HepG2 (cell line): Measurements from ENCODE around the gene SIK3. TPM values are rescaled to one million over a fixed set of nuclear protein-coding genes. Genes with fewer than 3 reads are reported as not detected.
A peak's percentile ranks its signal among the peaks of the same experiment; 100 is the strongest.

ENCODE experiments used
- ELF3 ChIP-seq: IDR thresholded peaks from 2 replicates; pipeline ENCODE4 v1.6.1; 2016; ENCODE audit warnings: missing genetic modification reagents, missing compliant biosample characterization
- FLYWCH1 ChIP-seq: sonication (generic); formaldehyde crosslinking; IDR thresholded peaks from 2 replicates; pipeline ENCODE4 v1.8.1; 2023; ENCODE audit warnings: mild to moderate bottlenecking, missing genetic modification reagents
- MTA1 ChIP-seq: sonication (generic); formaldehyde crosslinking; IDR thresholded peaks from 2 replicates; pipeline ENCODE4 v1.4.0; 2020; ENCODE audit warnings: missing genetic modification reagents, mild to moderate bottlenecking, borderline replicate concordance
- NCOA1 ChIP-seq: sonication (generic); formaldehyde crosslinking; IDR thresholded peaks from 2 replicates; pipeline ENCODE4 v1.9.0; 2021; ENCODE audit warnings: missing genetic modification reagents
- ZFP36L2 ChIP-seq: sonication (generic); formaldehyde crosslinking; IDR thresholded peaks from 2 replicates; pipeline ENCODE4 v1.4.0; 2020; ENCODE audit warnings: missing genetic modification reagents
- ZKSCAN1 ChIP-seq: fragments of 150-350 bp; IDR thresholded peaks from 2 replicates; pipeline ENCODE4 v1.6.1; 2014; ENCODE audit warnings: low read length
- ZNF510 ChIP-seq: sonication (generic); formaldehyde crosslinking; IDR thresholded peaks from 2 replicates; pipeline ENCODE4 v1.4.0; 2020; ENCODE audit warnings: low read depth, mild to moderate bottlenecking, missing genetic modification reagents
- ZNF550 ChIP-seq: sonication (generic); formaldehyde crosslinking; IDR thresholded peaks from 2 replicates; pipeline ENCODE4 v1.4.0; 2020; ENCODE audit warnings: mild to moderate bottlenecking, missing genetic modification reagents, borderline replicate concordance
- ZNF552 ChIP-seq: sonication (generic); formaldehyde crosslinking; IDR thresholded peaks from 2 replicates; pipeline ENCODE4 v1.9.0; 2022; ENCODE audit warnings: missing genetic modification reagents, mild to moderate bottlenecking, borderline replicate concordance
- ZNF572 ChIP-seq: sonication (generic); formaldehyde crosslinking; IDR thresholded peaks from 2 replicates; pipeline ENCODE4 v1.5.1; 2020; ENCODE audit warnings: mild to moderate bottlenecking, missing genetic modification reagents
- ZNF615 ChIP-seq: sonication (generic); formaldehyde crosslinking; IDR thresholded peaks from 2 replicates; pipeline ENCODE4 v1.5.0; 2020; ENCODE audit warnings: mild to moderate bottlenecking, missing genetic modification reagents, borderline replicate concordance
- ZSCAN21 ChIP-seq: sonication (generic); formaldehyde crosslinking; IDR thresholded peaks from 2 replicates; pipeline ENCODE4 v1.8.0; 2022; ENCODE audit warnings: mild to moderate bottlenecking, missing genetic modification reagents, moderate library complexity, borderline replicate concordance
- polyA plus RNA-seq, 8 experiments: library from polyadenylated mRNA; depleted of rRNA in 3 of 8; stranded (reverse) in 7 of 8; unstranded in 1 of 8; fragments of >200 nt; fragmentation: Illumina TruSeq in 4 of 8; extraction: Trizol in 4 of 8; gene quantifications; 2 replicates each; pipeline versions ENCODE4 v1.2.1 to v1.2.3, GENCODE V29; 2011 to 2016; ENCODE audit warnings: low read depth in 4 of 8, missing spikeins in 1 of 8, mixed read lengths in 1 of 8; ENCODE audit not compliant: insufficient read depth in 1 of 8
- total RNA-seq, 5 experiments: library from RNA; depleted of rRNA; stranded (reverse); fragments of >200 nt; fragmentation: Illumina TruSeq; extraction: Trizol; gene quantifications; 2 replicates each; pipeline ENCODE4 v1.2.3, GENCODE V29; 2016; ENCODE audit warnings: low read depth in 1 of 5
- TF ChIP-seq, protein P1 (sequence below): sonication (generic); formaldehyde crosslinking; IDR thresholded peaks from 2 replicates; pipeline ENCODE4 v1.4.0; 2020; ENCODE audit warnings: missing genetic modification reagents
- TF ChIP-seq, protein P2 (sequence below): sonication (generic); formaldehyde crosslinking; IDR thresholded peaks from 2 replicates; pipeline ENCODE4 v1.4.0; 2020; ENCODE audit warnings: mild to moderate bottlenecking, low read depth, missing genetic modification reagents
- TF ChIP-seq, protein P3 (sequence below): sonication (generic); formaldehyde crosslinking; IDR thresholded peaks from 2 replicates; pipeline ENCODE4 v1.8.0; 2022; ENCODE audit warnings: missing genetic modification reagents, mild to moderate bottlenecking, moderate library complexity, borderline replicate concordance
- TF ChIP-seq, protein P4 (sequence below): sonication (generic); formaldehyde crosslinking; conservative IDR thresholded peaks from 2 replicates; pipeline ENCODE4 v1.4.0; 2020; ENCODE audit warnings: missing genetic modification reagents
- TF ChIP-seq, protein P5 (sequence below): sonication (generic); formaldehyde crosslinking; IDR thresholded peaks from 2 replicates; pipeline ENCODE4 v1.8.0; 2022; ENCODE audit warnings: mild to moderate bottlenecking, missing genetic modification reagents, borderline replicate concordance
- TF ChIP-seq, protein P6 (sequence below): IDR thresholded peaks from 2 replicates; pipeline ENCODE4 v1.6.1; 2012; ENCODE audit warnings: low read depth, low read length, improper control_type of control experiment

Gene SIK3
- total and polyA plus RNA-seq, 2 of the 13 experiments (the other 11 are each of a cell fraction or from before 2014, with no cell fraction given) = 5.7 to 9.8 TPM

DNA sequence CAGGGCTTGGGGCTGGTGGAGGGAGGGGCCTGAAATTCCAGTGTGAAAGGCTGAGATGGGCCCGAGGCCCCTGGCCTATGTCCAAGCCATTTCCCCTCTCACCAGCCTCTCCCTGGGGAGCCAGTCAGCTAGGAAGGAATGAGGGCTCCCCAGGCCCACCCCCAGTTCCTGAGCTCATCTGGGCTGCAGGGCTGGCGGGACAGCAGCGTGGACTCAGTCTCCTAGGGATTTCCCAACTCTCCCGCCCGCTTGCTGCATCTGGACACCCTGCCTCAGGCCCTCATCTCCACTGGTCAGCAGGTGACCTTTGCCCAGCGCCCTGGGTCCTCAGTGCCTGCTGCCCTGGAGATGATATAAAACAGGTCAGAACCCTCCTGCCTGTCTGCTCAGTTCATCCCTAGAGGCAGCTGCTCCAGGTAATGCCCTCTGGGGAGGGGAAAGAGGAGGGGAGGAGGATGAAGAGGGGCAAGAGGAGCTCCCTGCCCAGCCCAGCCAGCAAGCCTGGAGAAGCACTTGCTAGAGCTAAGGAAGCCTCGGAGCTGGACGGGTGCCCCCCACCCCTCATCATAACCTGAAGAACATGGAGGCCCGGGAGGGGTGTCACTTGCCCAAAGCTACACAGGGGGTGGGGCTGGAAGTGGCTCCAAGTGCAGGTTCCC lies 268.6 kb downstream of the SIK3 start, which contains the start of gene APOC3 (continued):
- TF ChIP-seq, protein P1, sequence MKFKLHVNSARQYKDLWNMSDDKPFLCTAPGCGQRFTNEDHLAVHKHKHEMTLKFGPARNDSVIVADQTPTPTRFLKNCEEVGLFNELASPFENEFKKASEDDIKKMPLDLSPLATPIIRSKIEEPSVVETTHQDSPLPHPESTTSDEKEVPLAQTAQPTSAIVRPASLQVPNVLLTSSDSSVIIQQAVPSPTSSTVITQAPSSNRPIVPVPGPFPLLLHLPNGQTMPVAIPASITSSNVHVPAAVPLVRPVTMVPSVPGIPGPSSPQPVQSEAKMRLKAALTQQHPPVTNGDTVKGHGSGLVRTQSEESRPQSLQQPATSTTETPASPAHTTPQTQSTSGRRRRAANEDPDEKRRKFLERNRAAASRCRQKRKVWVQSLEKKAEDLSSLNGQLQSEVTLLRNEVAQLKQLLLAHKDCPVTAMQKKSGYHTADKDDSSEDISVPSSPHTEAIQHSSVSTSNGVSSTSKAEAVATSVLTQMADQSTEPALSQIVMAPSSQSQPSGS (CRISPR knock-in tag) = peak; percentile 73
- TF ChIP-seq MTA1 (CRISPR knock-in tag) (peak; percentile 50; the same call in 1 of the 2 replicates), ZNF615 (CRISPR knock-in tag) (no peak), ZSCAN21 (CRISPR knock-in tag) (no peak; the same call in 1 of the 2 replicates), FLYWCH1 (CRISPR knock-in tag) (no peak), ELF3 (no peak; the same call in 1 of the 2 replicates), ZNF552 (CRISPR knock-in tag) (no peak), ZKSCAN1 (no peak), ZNF572 (CRISPR knock-in tag) (no peak; the same call in 1 of the 2 replicates), ZFP36L2 (CRISPR knock-in tag) (no peak), ZNF510 (peak; percentile 64; the same call in 1 of the 2 replicates), NCOA1 (peak; percentile 70; the same call in 1 of the 2 replicates), ZNF550 (CRISPR knock-in tag) (no peak)
- TF ChIP-seq, protein P2, sequence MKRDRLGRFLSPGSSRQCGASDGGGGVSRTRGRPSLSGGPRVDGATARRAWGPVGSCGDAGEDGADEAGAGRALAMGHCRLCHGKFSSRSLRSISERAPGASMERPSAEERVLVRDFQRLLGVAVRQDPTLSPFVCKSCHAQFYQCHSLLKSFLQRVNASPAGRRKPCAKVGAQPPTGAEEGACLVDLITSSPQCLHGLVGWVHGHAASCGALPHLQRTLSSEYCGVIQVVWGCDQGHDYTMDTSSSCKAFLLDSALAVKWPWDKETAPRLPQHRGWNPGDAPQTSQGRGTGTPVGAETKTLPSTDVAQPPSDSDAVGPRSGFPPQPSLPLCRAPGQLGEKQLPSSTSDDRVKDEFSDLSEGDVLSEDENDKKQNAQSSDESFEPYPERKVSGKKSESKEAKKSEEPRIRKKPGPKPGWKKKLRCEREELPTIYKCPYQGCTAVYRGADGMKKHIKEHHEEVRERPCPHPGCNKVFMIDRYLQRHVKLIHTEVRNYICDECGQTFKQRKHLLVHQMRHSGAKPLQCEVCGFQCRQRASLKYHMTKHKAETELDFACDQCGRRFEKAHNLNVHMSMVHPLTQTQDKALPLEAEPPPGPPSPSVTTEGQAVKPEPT = no peak
- TF ChIP-seq, protein P3, sequence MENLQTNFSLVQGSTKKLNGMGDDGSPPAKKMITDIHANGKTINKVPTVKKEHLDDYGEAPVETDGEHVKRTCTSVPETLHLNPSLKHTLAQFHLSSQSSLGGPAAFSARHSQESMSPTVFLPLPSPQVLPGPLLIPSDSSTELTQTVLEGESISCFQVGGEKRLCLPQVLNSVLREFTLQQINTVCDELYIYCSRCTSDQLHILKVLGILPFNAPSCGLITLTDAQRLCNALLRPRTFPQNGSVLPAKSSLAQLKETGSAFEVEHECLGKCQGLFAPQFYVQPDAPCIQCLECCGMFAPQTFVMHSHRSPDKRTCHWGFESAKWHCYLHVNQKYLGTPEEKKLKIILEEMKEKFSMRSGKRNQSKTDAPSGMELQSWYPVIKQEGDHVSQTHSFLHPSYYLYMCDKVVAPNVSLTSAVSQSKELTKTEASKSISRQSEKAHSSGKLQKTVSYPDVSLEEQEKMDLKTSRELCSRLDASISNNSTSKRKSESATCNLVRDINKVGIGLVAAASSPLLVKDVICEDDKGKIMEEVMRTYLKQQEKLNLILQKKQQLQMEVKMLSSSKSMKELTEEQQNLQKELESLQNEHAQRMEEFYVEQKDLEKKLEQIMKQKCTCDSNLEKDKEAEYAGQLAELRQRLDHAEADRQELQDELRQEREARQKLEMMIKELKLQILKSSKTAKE = peak; percentile 68; the same call in 1 of the 2 replicates
- TF ChIP-seq, protein P4, sequence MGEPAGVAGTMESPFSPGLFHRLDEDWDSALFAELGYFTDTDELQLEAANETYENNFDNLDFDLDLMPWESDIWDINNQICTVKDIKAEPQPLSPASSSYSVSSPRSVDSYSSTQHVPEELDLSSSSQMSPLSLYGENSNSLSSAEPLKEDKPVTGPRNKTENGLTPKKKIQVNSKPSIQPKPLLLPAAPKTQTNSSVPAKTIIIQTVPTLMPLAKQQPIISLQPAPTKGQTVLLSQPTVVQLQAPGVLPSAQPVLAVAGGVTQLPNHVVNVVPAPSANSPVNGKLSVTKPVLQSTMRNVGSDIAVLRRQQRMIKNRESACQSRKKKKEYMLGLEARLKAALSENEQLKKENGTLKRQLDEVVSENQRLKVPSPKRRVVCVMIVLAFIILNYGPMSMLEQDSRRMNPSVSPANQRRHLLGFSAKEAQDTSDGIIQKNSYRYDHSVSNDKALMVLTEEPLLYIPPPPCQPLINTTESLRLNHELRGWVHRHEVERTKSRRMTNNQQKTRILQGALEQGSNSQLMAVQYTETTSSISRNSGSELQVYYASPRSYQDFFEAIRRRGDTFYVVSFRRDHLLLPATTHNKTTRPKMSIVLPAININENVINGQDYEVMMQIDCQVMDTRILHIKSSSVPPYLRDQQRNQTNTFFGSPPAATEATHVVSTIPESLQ (CRISPR knock-in tag) = no peak
- TF ChIP-seq, protein P5, sequence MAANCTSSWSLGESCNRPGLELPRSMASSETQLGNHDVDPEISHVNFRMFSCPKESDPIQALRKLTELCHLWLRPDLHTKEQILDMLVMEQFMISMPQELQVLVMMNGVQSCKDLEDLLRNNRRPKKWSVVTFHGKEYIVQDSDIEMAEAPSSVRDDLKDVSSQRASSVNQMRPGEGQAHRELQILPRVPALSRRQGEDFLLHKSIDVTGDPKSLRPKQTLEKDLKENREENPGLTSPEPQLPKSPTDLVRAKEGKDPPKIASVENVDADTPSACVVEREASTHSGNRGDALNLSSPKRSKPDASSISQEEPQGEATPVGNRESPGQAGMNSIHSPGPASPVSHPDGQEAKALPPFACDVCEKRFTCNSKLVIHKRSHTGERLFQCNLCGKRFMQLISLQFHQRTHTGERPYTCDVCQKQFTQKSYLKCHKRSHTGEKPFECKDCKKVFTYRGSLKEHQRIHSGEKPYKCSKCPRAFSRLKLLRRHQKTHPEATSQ = no peak
- TF ChIP-seq, protein P6, sequence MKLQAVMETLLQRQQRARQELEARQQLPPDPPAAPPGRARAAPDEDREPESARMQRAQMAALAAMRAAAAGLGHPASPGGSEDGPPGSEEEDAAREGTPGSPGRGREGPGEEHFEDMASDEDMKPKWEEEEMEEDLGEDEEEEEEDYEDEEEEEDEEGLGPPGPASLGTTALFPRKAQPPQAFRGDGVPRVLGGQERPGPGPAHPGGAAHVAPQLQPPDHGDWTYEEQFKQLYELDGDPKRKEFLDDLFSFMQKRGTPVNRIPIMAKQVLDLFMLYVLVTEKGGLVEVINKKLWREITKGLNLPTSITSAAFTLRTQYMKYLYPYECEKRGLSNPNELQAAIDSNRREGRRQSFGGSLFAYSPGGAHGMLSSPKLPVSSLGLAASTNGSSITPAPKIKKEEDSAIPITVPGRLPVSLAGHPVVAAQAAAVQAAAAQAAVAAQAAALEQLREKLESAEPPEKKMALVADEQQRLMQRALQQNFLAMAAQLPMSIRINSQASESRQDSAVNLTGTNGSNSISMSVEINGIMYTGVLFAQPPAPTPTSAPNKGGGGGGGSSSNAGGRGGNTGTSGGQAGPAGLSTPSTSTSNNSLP = 0 out of 2 replicates have a peak, but pooled peaks have one; percentile 10
